ENCODE data around the gene ATG4B. TPM values are rescaled to one million over a fixed set of nuclear protein-coding genes. Genes with fewer than 3 reads are reported as not detected.

ATG4B gene
- total and polyA plus RNA-seq, 9 of the 15 experiments (the other 6 are each of a cell fraction or from before 2014, with no cell fraction given) = 5.9 to 58.8 (median 35.6) TPM

DNA sequence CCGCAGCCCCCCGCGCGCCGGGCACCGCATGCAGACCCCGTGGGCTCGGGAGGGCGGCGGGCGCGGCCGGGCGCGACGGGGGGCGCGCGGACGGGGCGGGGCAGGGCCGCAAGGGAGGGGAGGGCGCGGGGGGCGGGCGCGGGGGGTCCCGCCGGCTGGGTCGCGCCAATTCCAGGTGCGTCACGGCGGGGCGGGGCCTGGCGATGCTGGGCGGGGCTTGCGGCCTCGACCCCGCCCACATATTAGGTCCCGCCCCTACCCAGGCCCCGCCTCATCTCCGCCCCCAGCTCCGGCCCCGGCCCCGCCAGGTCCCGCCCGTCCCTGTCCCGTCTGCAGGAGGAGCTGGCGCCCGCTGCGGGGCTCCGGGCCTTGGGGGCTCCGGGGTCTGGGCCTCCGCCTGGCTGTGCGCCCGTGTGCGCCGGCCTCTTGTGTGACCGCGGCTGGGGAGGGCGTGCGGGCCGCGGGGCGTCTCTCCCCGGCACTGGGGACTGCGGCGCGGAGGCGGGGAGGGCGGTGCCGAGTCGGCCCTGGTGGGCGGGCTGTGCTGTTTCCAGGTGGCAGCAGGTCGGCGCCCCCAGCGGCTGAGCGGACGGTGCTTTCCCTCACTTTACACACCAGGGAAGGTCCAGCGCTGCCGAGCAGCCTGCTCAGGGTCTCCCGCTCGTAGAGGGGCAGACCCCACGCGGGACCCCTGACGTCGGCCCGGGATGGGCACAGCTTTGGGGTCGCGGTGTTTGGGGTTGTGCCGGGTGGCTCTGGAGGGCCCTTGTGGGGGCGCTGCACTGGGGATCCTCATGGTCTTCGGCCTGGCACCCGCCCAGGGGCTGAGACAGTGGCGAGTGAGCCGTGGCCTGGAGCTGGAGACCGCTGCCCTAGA is 64.9 kb downstream of the ATG4B start:
- no peaks in the 10 kb centered on the region for H3K27me3 ChIP-seq (ENCODE audit: control insufficient read depth in 2 of 2, insufficient read depth in 2 of 2, low read length in 2 of 2)
- H3K27ac ChIP-seq (ENCODE audit: extremely low read depth, low read depth, low read length) = peak overlapping the region; percentile 94
- in situ Hi-C loops (cut with MboI) (no loop called here), intact Hi-C loops (cut with micrococcal nuclease) (no loop called here)
- H3K9me1 ChIP-seq (ENCODE audit: control insufficient read depth, insufficient read depth, low read length) = no peaks in the 10 kb centered on the region
- H3K79me2 ChIP-seq (ENCODE audit: control insufficient read depth, insufficient read depth, low read length) = peaks cover 36% of the 10 kb centered on the region
- H3K9me3 ChIP-seq (replicated peaks; ENCODE audit: control insufficient read depth, insufficient read depth, low read depth, low read length) = peaks cover 4% of the 10 kb centered on the region
- H3K9ac ChIP-seq (ENCODE audit: insufficient read depth in 1 of 2, low read depth in 2 of 2, low read length in 2 of 2) = peak overlapping the region; percentile 62 to 96
- 2% methylated on average over 13 of the region's 98 CpGs for WGBS (ENCODE audit: insufficient coverage, low coverage, missing lambda C conversion rate)
- CTCF ChIA-PET (ENCODE audit: low intra/inter-chr PET ratio) = no interaction called here
- peaks cover 3 to 21% of the 10 kb centered on the region in 2 experiments; a peak in 3 of 5 replicates for H3K4me1 ChIP-seq (replicated peaks in 1 of 2; ENCODE audit: control insufficient read depth in 2 of 2, insufficient read depth in 2 of 2, low read length in 2 of 2)
- FAIRE-seq (no peak), DNase-seq (ENCODE audit: extremely low read depth in 1 of 4, low spot score in 3 of 4) (peak; percentile 83 to 89 (median 86)), ATAC-seq (peak; percentile 90)
- peak overlapping the region; percentile 69 for H3K4me2 ChIP-seq (ENCODE audit: insufficient read depth, low read length)
- POLR2A ChIA-PET = interaction anchor here (0.6 to 3.0 kb wide), 9 partner anchors 9 to 77 kb away, joined by 3 to 16 read pairs (median 5); partner anchors contain the start of genes D2HGDH and DTYMK
- peaks cover 32% of the 10 kb centered on the region for H3K36me3 ChIP-seq (ENCODE audit: control insufficient read depth, insufficient read depth, low read length)
- BruUV-seq (replicated peaks) = no TSS peak
- peak overlapping the region; percentile 14; the same call in 1 of the 2 replicates for H2AFZ ChIP-seq (ENCODE audit: low read depth, low read length)
- no peaks in the 10 kb centered on the region for H4K20me1 ChIP-seq (replicated peaks; ENCODE audit: control insufficient read depth, insufficient read depth, low read length)
- peak overlapping the region; percentile 89 for H3K4me3 ChIP-seq
- TF ChIP-seq GATAD2B (IDR thresholded peaks at IDR 0.05; ENCODE audit: borderline replicate concordance) (peak; percentile 25; the same call in 1 of the 2 replicates), SIN3B (IDR thresholded peaks at IDR 0.05; ENCODE audit: low read depth) (0 out of 2 replicates have a peak, but pooled peaks have one; percentile 15), ZBTB34 (CRISPR knock-in tag; IDR thresholded peaks at IDR 0.05) (no peak), ZBTB49 (CRISPR knock-in tag; IDR thresholded peaks at IDR 0.05; ENCODE audit: borderline replicate concordance) (no peak), ARNT (IDR thresholded peaks at IDR 0.05) (no peak), ZNF143 (CRISPR knock-in tag; IDR thresholded peaks at IDR 0.05) (no peak), ZBTB17 (CRISPR knock-in tag; IDR thresholded peaks at IDR 0.05) (no peak)
- TF ChIP-seq, protein P1, sequence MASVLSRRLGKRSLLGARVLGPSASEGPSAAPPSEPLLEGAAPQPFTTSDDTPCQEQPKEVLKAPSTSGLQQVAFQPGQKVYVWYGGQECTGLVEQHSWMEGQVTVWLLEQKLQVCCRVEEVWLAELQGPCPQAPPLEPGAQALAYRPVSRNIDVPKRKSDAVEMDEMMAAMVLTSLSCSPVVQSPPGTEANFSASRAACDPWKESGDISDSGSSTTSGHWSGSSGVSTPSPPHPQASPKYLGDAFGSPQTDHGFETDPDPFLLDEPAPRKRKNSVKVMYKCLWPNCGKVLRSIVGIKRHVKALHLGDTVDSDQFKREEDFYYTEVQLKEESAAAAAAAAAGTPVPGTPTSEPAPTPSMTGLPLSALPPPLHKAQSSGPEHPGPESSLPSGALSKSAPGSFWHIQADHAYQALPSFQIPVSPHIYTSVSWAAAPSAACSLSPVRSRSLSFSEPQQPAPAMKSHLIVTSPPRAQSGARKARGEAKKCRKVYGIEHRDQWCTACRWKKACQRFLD (CRISPR knock-in tag; IDR thresholded peaks at IDR 0.05) = no peak
- TF ChIP-seq, protein P2, sequence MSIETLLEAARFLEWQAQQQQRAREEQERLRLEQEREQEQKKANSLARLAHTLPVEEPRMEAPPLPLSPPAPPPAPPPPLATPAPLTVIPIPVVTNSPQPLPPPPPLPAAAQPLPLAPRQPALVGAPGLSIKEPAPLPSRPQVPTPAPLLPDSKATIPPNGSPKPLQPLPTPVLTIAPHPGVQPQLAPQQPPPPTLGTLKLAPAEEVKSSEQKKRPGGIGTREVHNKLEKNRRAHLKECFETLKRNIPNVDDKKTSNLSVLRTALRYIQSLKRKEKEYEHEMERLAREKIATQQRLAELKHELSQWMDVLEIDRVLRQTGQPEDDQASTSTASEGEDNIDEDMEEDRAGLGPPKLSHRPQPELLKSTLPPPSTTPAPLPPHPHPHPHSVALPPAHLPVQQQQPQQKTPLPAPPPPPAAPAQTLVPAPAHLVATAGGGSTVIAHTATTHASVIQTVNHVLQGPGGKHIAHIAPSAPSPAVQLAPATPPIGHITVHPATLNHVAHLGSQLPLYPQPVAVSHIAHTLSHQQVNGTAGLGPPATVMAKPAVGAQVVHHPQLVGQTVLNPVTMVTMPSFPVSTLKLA (conservative IDR thresholded peaks at IDR 0.05) = peak; percentile 40 to 52; a peak in 2 of 4 replicates
- TF ChIP-seq, protein P3, sequence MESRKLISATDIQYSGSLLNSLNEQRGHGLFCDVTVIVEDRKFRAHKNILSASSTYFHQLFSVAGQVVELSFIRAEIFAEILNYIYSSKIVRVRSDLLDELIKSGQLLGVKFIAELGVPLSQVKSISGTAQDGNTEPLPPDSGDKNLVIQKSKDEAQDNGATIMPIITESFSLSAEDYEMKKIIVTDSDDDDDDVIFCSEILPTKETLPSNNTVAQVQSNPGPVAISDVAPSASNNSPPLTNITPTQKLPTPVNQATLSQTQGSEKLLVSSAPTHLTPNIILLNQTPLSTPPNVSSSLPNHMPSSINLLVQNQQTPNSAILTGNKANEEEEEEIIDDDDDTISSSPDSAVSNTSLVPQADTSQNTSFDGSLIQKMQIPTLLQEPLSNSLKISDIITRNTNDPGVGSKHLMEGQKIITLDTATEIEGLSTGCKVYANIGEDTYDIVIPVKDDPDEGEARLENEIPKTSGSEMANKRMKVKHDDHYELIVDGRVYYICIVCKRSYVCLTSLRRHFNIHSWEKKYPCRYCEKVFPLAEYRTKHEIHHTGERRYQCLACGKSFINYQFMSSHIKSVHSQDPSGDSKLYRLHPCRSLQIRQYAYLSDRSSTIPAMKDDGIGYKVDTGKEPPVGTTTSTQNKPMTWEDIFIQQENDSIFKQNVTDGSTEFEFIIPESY (CRISPR knock-in tag; IDR thresholded peaks at IDR 0.05) = 0 out of 2 replicates have a peak, but pooled peaks have one; percentile 25
